ENCODE measurements around the gene SUPT6H.

The SUPT6H gene

GRCh38 chr17:28737316-28737715 lies 75.3 kb downstream of the SUPT6H start:
- H3K27ac Mint-ChIP-seq: peak overlapping the region; percentile 99
- no peaks in the 10 kb centered on the region for H3K27me3 Mint-ChIP-seq
- ATAC-seq (ENCODE audit: low read depth) (no peak), DNase-seq (ENCODE audit: low spot score in 2 of 2) (no peak)
- H3K36me3 Mint-ChIP-seq: peaks cover 6% of the 10 kb centered on the region
- H3K4me3 Mint-ChIP-seq: peak overlapping the region; percentile 35
- no peaks in the 10 kb centered on the region for H3K9me3 Mint-ChIP-seq
- H3K4me1 Mint-ChIP-seq: peaks cover 53% of the 10 kb centered on the region

- H3K4me3 Mint-ChIP-seq: peak overlapping the region; percentile 78
- H3K36me3 Mint-ChIP-seq: peaks cover 6% of the 10 kb centered on the region
- ATAC-seq (ENCODE audit: low read depth): peak; percentile 72
Observed at GRCh38 chr17:28737770-28738679, 76.0 kb downstream of the SUPT6H start.

GRCh38 chr17:28738680-28739384 lies 76.8 kb downstream of the SUPT6H start:
- Mint-ChIP-seq H3K9me3 (no peaks in the 10 kb centered on the region), H3K36me3 (peaks cover 4% of the 10 kb centered on the region), H3K4me3 (peak overlapping the region; percentile 78), H3K4me1 (peaks cover 52% of the 10 kb centered on the region), H3K27me3 (no peaks in the 10 kb centered on the region), H3K27ac (peak overlapping the region; percentile 99)
- DNase-seq (ENCODE audit: low spot score in 2 of 2) (peak; percentile 69 to 91), ATAC-seq (ENCODE audit: low read depth) (peak; percentile 69)

More at GRCh38 chr17:28737770-28738679, 76.0 kb downstream of the SUPT6H start:
- H3K9me3 Mint-ChIP-seq: no peaks in the 10 kb centered on the region
- H3K27ac Mint-ChIP-seq: peak overlapping the region; percentile 99
- DNase-seq (ENCODE audit: low spot score in 2 of 2): peak; percentile 81 to 86
- H3K27me3 Mint-ChIP-seq: no peaks in the 10 kb centered on the region
- peaks cover 53% of the 10 kb centered on the region for H3K4me1 Mint-ChIP-seq

GRCh38 chr17:28740406-28741357 lies 78.7 kb downstream of the SUPT6H start:
- ATAC-seq (ENCODE audit: low read depth) (no peak), DNase-seq (ENCODE audit: low spot score in 2 of 2) (no peak)
- H3K27ac Mint-ChIP-seq: peak overlapping the region; percentile 99
- H3K36me3 Mint-ChIP-seq: peaks cover 5% of the 10 kb centered on the region
- H3K27me3 Mint-ChIP-seq: no peaks in the 10 kb centered on the region
- H3K4me1 Mint-ChIP-seq: peaks cover 45% of the 10 kb centered on the region
- no peaks in the 10 kb centered on the region for H3K9me3 Mint-ChIP-seq
- peak overlapping the region; percentile 68 for H3K4me3 Mint-ChIP-seq

- DNase-seq (ENCODE audit: low spot score in 2 of 2) (peak in 1 of 2 donors; percentile 60), ATAC-seq (ENCODE audit: low read depth) (peak; percentile 8)
- H3K27ac Mint-ChIP-seq: peak overlapping the region; percentile 99
- peaks cover 4% of the 10 kb centered on the region for H3K36me3 Mint-ChIP-seq
- peak overlapping the region; percentile 68 for H3K4me3 Mint-ChIP-seq
- H3K4me1 Mint-ChIP-seq: peaks cover 55% of the 10 kb centered on the region
- H3K9me3 Mint-ChIP-seq: no peaks in the 10 kb centered on the region
- H3K27me3 Mint-ChIP-seq: no peaks in the 10 kb centered on the region
Observed at GRCh38 chr17:28741358-28742349, 79.6 kb downstream of the SUPT6H start.

GRCh38 chr17:28743243-28744103 lies 81.5 kb downstream of the SUPT6H start, which contains the start of gene TRAF4:
TSS of gene TRAF4 (plus strand) at chr17:28744011. CDS start at chr17:28744113, 102 bp downstream.
- Mint-ChIP-seq H3K27ac (peak within 1 kb of the TSS; percentile 99), H3K4me1 (peaks cover 51% of the 10 kb centered on the region), H3K4me3 (peak within 1 kb of the TSS; percentile 94), H3K36me3 (peaks cover 9% of the 10 kb centered on the region), H3K27me3 (no peaks in the 10 kb centered on the region), H3K9me3 (no peaks in the 10 kb centered on the region)
- DNase-seq (ENCODE audit: low spot score in 2 of 2): peak; percentile 79
- ATAC-seq (ENCODE audit: low read depth): peak; percentile 71

GRCh38 chr17:28744104-28744971 lies 82.3 kb downstream of the SUPT6H start:
- peaks cover 9% of the 10 kb centered on the region for H3K36me3 Mint-ChIP-seq
- peak overlapping the region; percentile 94 for H3K4me3 Mint-ChIP-seq
- peak overlapping the region; percentile 99 for H3K27ac Mint-ChIP-seq
- H3K4me1 Mint-ChIP-seq: peaks cover 48% of the 10 kb centered on the region
- peak; percentile 47 for ATAC-seq (ENCODE audit: low read depth)
- H3K9me3 Mint-ChIP-seq: no peaks in the 10 kb centered on the region
- H3K27me3 Mint-ChIP-seq: no peaks in the 10 kb centered on the region
- peak; percentile 70 to 73 for DNase-seq (ENCODE audit: low spot score in 2 of 2)

GRCh38 chr17:28744972-28745785 lies 83.2 kb downstream of the SUPT6H start:
- Mint-ChIP-seq H3K36me3 (peaks cover 9% of the 10 kb centered on the region), H3K4me1 (peaks cover 46% of the 10 kb centered on the region), H3K27me3 (no peaks in the 10 kb centered on the region), H3K9me3 (no peaks in the 10 kb centered on the region), H3K4me3 (peak overlapping the region; percentile 94), H3K27ac (peak overlapping the region; percentile 99)
- no peak for DNase-seq (ENCODE audit: low spot score in 2 of 2)
- no peak for ATAC-seq (ENCODE audit: low read depth)

- DNase-seq (ENCODE audit: low spot score in 2 of 2) (no peak), ATAC-seq (ENCODE audit: low read depth) (no peak)
- H3K27me3 Mint-ChIP-seq: no peaks in the 10 kb centered on the region
- peaks cover 9% of the 10 kb centered on the region for H3K36me3 Mint-ChIP-seq
- H3K4me3 Mint-ChIP-seq: peak overlapping the region; percentile 94
- peak overlapping the region; percentile 99 for H3K27ac Mint-ChIP-seq
- no peaks in the 10 kb centered on the region for H3K9me3 Mint-ChIP-seq
- peaks cover 39% of the 10 kb centered on the region for H3K4me1 Mint-ChIP-seq
Observed at GRCh38 chr17:28745786-28746411, 83.9 kb downstream of the SUPT6H start.

- DNase-seq (ENCODE audit: low spot score in 2 of 2) (no peak), ATAC-seq (ENCODE audit: low read depth) (no peak)
- peak overlapping the region; percentile 94 for H3K4me3 Mint-ChIP-seq
- H3K9me3 Mint-ChIP-seq: no peaks in the 10 kb centered on the region
- H3K36me3 Mint-ChIP-seq: peaks cover 7% of the 10 kb centered on the region
- H3K27me3 Mint-ChIP-seq: no peaks in the 10 kb centered on the region
- peak overlapping the region; percentile 99 for H3K27ac Mint-ChIP-seq
- peaks cover 32% of the 10 kb centered on the region for H3K4me1 Mint-ChIP-seq
Observed at GRCh38 chr17:28746611-28747050, 84.6 kb downstream of the SUPT6H start.

Measured in memory B cell (primary cell).